Activated CD8-positive, alpha-beta T cell treated with anti-CD3 and anti-CD28 coated beads, Interleukin-2, amount 10 ng/mL, durations not matched to agents 7 days and 5 days (primary cell): Measurements from ENCODE around the gene C1orf210. TPM values are rescaled to one million over a fixed set of nuclear protein-coding genes. Genes with fewer than 3 reads are reported as not detected.

Experiments used
- ATAC-seq: fragments of 150-1000 bp; cut with Tn5 transposase; one replicate; pipeline ENCODE4 v1.10.0; 2021; ENCODE audit warnings: moderate library complexity
- CTCF ChIA-PET: fragments of 350-600 bp; sonication (Branson Sonifier 250); formaldehyde crosslinking; loops from one replicate; lab custom pipeline; 2021; ENCODE audit warnings: antibody characterized with exemption; lab: Charles Lee
- POLR2A ChIA-PET: fragments of 350-600 bp; sonication (Branson Sonifier 250); formaldehyde crosslinking; loops from one replicate; lab custom pipeline; 2021; ENCODE audit warnings: antibody characterized with exemption; lab: Charles Lee
- DNase-seq: peaks from one replicate; pipeline ENCODE4 v3.0.0-alpha.2; 2020
- H3K27ac Mint-ChIP-seq: one replicate; pipeline ENCODE4 v1.8.0; 2021; ENCODE audit warnings: mild to moderate bottlenecking, mixed read lengths
- H3K27me3 Mint-ChIP-seq: one replicate; pipeline ENCODE4 v1.8.0; 2021; ENCODE audit warnings: low read depth, mixed read lengths
- H3K36me3 Mint-ChIP-seq: one replicate; pipeline ENCODE4 v1.8.0; 2021; ENCODE audit warnings: low read depth, mixed read lengths
- H3K4me1 Mint-ChIP-seq: one replicate; pipeline ENCODE4 v1.8.0; 2021; ENCODE audit warnings: low read depth, mixed read lengths
- H3K4me3 Mint-ChIP-seq: one replicate; pipeline ENCODE4 v1.8.0; 2021; ENCODE audit warnings: mild to moderate bottlenecking, mixed read lengths
- H3K9me3 Mint-ChIP-seq: one replicate; pipeline ENCODE4 v1.8.0; 2022; ENCODE audit warnings: mixed read lengths; ENCODE audit not compliant: insufficient read depth
- total RNA-seq, 2 experiments: library from RNA; stranded (reverse); gene quantifications; one replicate each; pipeline ENCODE4 v1.2.3, GENCODE V29; 2021

Gene C1orf210
- total RNA-seq, 2 experiments from 2014 or later: not detected

GRCh38 chr1:43300378-43301094, 15.2 kb upstream of the C1orf210 start, which contains the start of gene TIE1:
TIE1 (plus strand) TSS chr1:43300982; CDS start chr1:43301072, 90 bp downstream.
- H3K4me3 Mint-ChIP-seq: no peak within 1 kb of the TSS
- no peak for ATAC-seq
- peaks cover 4% of the 10 kb centered on the region for H3K27me3 Mint-ChIP-seq
- H3K9me3 Mint-ChIP-seq: no peaks in the 10 kb centered on the region
- POLR2A ChIA-PET: no interaction called here
- H3K27ac Mint-ChIP-seq: no peak within 1 kb of the TSS
- DNase-seq: no peak
- CTCF ChIA-PET: no interaction called here
- no peaks in the 10 kb centered on the region for H3K36me3 Mint-ChIP-seq
- H3K4me1 Mint-ChIP-seq: peaks cover 21% of the 10 kb centered on the region

- Mint-ChIP-seq H3K4me3 (no peak overlapping the region), H3K27me3 (peaks cover 4% of the 10 kb centered on the region), H3K27ac (no peak overlapping the region), H3K36me3 (no peaks in the 10 kb centered on the region), H3K4me1 (peaks cover 30% of the 10 kb centered on the region), H3K9me3 (no peaks in the 10 kb centered on the region)
- no peak for DNase-seq
- POLR2A ChIA-PET: no interaction called here
- CTCF ChIA-PET: no interaction called here
- no peak for ATAC-seq
These were observed 13.7 kb upstream of the C1orf210 start for GRCh38 chr1:43299101-43299500.

GRCh38 chr1:43298055-43298454, 12.7 kb upstream of the C1orf210 start:
- ChIA-PET POLR2A (no interaction called here), CTCF (no interaction called here)
- no peak for ATAC-seq
- DNase-seq: no peak
- no peak overlapping the region for H3K4me3 Mint-ChIP-seq
- H3K9me3 Mint-ChIP-seq: no peaks in the 10 kb centered on the region
- no peaks in the 10 kb centered on the region for H3K36me3 Mint-ChIP-seq
- peaks cover 30% of the 10 kb centered on the region for H3K4me1 Mint-ChIP-seq
- no peak overlapping the region for H3K27ac Mint-ChIP-seq
- H3K27me3 Mint-ChIP-seq: peaks cover 4% of the 10 kb centered on the region

- H3K9me3 Mint-ChIP-seq: no peaks in the 10 kb centered on the region
- ChIA-PET CTCF (no interaction called here), POLR2A (no interaction called here)
- DNase-seq (no peak), ATAC-seq (no peak)
- H3K4me3 Mint-ChIP-seq: peak overlapping the region; percentile 4
- peak overlapping the region; percentile 77 for H3K27ac Mint-ChIP-seq
- peaks cover 30% of the 10 kb centered on the region for H3K4me1 Mint-ChIP-seq
- H3K27me3 Mint-ChIP-seq: no peaks in the 10 kb centered on the region
- H3K36me3 Mint-ChIP-seq: no peaks in the 10 kb centered on the region
These were observed 10.8 kb upstream of the C1orf210 start for GRCh38 chr1:43296207-43296606.

GRCh38 chr1:43294761-43295160, 9.4 kb upstream of the C1orf210 start:
- CTCF ChIA-PET: interaction anchor here (0.9 to 1.2 kb wide), 3 partner anchors 68 to 222 kb away, joined by 3 to 4 read pairs (median 3); no protein-coding TSS in a partner anchor
- ATAC-seq (no peak), DNase-seq (no peak)
- no peak overlapping the region for H3K4me3 Mint-ChIP-seq
- H3K9me3 Mint-ChIP-seq: no peaks in the 10 kb centered on the region
- POLR2A ChIA-PET: interaction anchor here (0.6 to 0.7 kb wide), 2 partner anchors 11 to 157 kb away, joined by 5 read pairs; no protein-coding TSS in a partner anchor
- H3K36me3 Mint-ChIP-seq: no peaks in the 10 kb centered on the region
- H3K27ac Mint-ChIP-seq: peak overlapping the region; percentile 67
- peaks cover 24% of the 10 kb centered on the region for H3K4me1 Mint-ChIP-seq
- H3K27me3 Mint-ChIP-seq: no peaks in the 10 kb centered on the region

GRCh38 chr1:43293896-43294760, 8.7 kb upstream of the C1orf210 start:
- POLR2A ChIA-PET: no interaction called here
- peaks cover 24% of the 10 kb centered on the region for H3K4me1 Mint-ChIP-seq
- DNase-seq (no peak), ATAC-seq (no peak)
- H3K27me3 Mint-ChIP-seq: no peaks in the 10 kb centered on the region
- H3K9me3 Mint-ChIP-seq: no peaks in the 10 kb centered on the region
- H3K36me3 Mint-ChIP-seq: no peaks in the 10 kb centered on the region
- peak overlapping the region; percentile 67 for H3K27ac Mint-ChIP-seq
- CTCF ChIA-PET: interaction anchor here (1.0 to 1.2 kb wide), 2 partner anchors 67 to 221 kb away, joined by 3 read pairs; no protein-coding TSS in a partner anchor
- no peak overlapping the region for H3K4me3 Mint-ChIP-seq

- Mint-ChIP-seq H3K27me3 (no peaks in the 10 kb centered on the region), H3K4me1 (peaks cover 24% of the 10 kb centered on the region), H3K4me3 (no peak overlapping the region), H3K9me3 (no peaks in the 10 kb centered on the region), H3K36me3 (no peaks in the 10 kb centered on the region), H3K27ac (no peak overlapping the region)
- CTCF ChIA-PET: no interaction called here
- POLR2A ChIA-PET: no interaction called here
- no peak for DNase-seq
- no peak for ATAC-seq
These were observed 7.8 kb upstream of the C1orf210 start for GRCh38 chr1:43293176-43293575.

- ATAC-seq (no peak), DNase-seq (no peak)
- H3K4me1 Mint-ChIP-seq: peaks cover 24% of the 10 kb centered on the region
- POLR2A ChIA-PET: no interaction called here
- no peak overlapping the region for H3K27ac Mint-ChIP-seq
- H3K4me3 Mint-ChIP-seq: no peak overlapping the region
- no peaks in the 10 kb centered on the region for H3K36me3 Mint-ChIP-seq
- H3K9me3 Mint-ChIP-seq: no peaks in the 10 kb centered on the region
- CTCF ChIA-PET: no interaction called here
- H3K27me3 Mint-ChIP-seq: peaks cover 3% of the 10 kb centered on the region
These were observed 7.3 kb upstream of the C1orf210 start for GRCh38 chr1:43292679-43293078.

GRCh38 chr1:43292216-43292615, 6.8 kb upstream of the C1orf210 start:
- ATAC-seq: no peak
- H3K4me3 Mint-ChIP-seq: no peak overlapping the region
- H3K27me3 Mint-ChIP-seq: peaks cover 5% of the 10 kb centered on the region
- peaks cover 24% of the 10 kb centered on the region for H3K4me1 Mint-ChIP-seq
- ChIA-PET POLR2A (no interaction called here), CTCF (no interaction called here)
- H3K36me3 Mint-ChIP-seq: no peaks in the 10 kb centered on the region
- H3K9me3 Mint-ChIP-seq: no peaks in the 10 kb centered on the region
- H3K27ac Mint-ChIP-seq: no peak overlapping the region
- DNase-seq: no peak

- H3K36me3 Mint-ChIP-seq: no peaks in the 10 kb centered on the region
- ChIA-PET CTCF (no interaction called here), POLR2A (no interaction called here)
- H3K9me3 Mint-ChIP-seq: no peaks in the 10 kb centered on the region
- peaks cover 7% of the 10 kb centered on the region for H3K27me3 Mint-ChIP-seq
- DNase-seq (no peak), ATAC-seq (no peak)
- H3K27ac Mint-ChIP-seq: no peak overlapping the region
- no peak overlapping the region for H3K4me3 Mint-ChIP-seq
- H3K4me1 Mint-ChIP-seq: no peaks in the 10 kb centered on the region
These were observed 3.7 kb upstream of the C1orf210 start for GRCh38 chr1:43288785-43289706.

- H3K27ac Mint-ChIP-seq: no peak overlapping the region
- no peaks in the 10 kb centered on the region for H3K36me3 Mint-ChIP-seq
- CTCF ChIA-PET: no interaction called here
These were observed 2.8 kb upstream of the C1orf210 start for GRCh38 chr1:43288058-43288784.

More at GRCh38 chr1:43288058-43288784, 2.8 kb upstream of the C1orf210 start:
- POLR2A ChIA-PET: no interaction called here
- no peaks in the 10 kb centered on the region for H3K9me3 Mint-ChIP-seq
- H3K4me1 Mint-ChIP-seq: no peaks in the 10 kb centered on the region
- peaks cover 7% of the 10 kb centered on the region for H3K27me3 Mint-ChIP-seq
- H3K4me3 Mint-ChIP-seq: no peak overlapping the region
- no peak for ATAC-seq
- DNase-seq: no peak
